ENCODE data around the gene LRRC15.

LRRC15 gene

GRCh38 chr3:194322678-194323211 lies 46.8 kb downstream of the LRRC15 start:
- no peak overlapping the region for H3K4me3 ChIP-seq
- in situ Hi-C loops (cut with MboI; ENCODE audit: low sequenced_read_pairs), result loop anchor here (25.0 kb wide), 2 partner anchors 360 to 660 kb away; no protein-coding TSS in a partner anchor
- DNase-seq (ENCODE audit: low spot score in 2 of 2), result no peak
- no peaks in the 10 kb centered on the region for H3K27me3 ChIP-seq (ENCODE audit: low read depth)
- H3K4me1 ChIP-seq, result peaks cover 16% of the 10 kb centered on the region
- H3K36me3 ChIP-seq (replicated peaks), result no peaks in the 10 kb centered on the region
- peaks cover 9% of the 10 kb centered on the region for H3K9me3 ChIP-seq

- in situ Hi-C loops (cut with MboI; ENCODE audit: low sequenced_read_pairs), result loop anchor here (25.0 kb wide), 2 partner anchors 360 to 660 kb away; no protein-coding TSS in a partner anchor
- DNase-seq (ENCODE audit: low spot score in 2 of 2), result no peak
- peaks cover 9% of the 10 kb centered on the region for H3K9me3 ChIP-seq
- peaks cover 16% of the 10 kb centered on the region for H3K4me1 ChIP-seq
- H3K36me3 ChIP-seq (replicated peaks), result no peaks in the 10 kb centered on the region
- no peak overlapping the region for H3K4me3 ChIP-seq
- no peaks in the 10 kb centered on the region for H3K27me3 ChIP-seq (ENCODE audit: low read depth)
These were observed 47.6 kb downstream of the LRRC15 start for GRCh38 chr3:194321693-194322640.

DNA sequence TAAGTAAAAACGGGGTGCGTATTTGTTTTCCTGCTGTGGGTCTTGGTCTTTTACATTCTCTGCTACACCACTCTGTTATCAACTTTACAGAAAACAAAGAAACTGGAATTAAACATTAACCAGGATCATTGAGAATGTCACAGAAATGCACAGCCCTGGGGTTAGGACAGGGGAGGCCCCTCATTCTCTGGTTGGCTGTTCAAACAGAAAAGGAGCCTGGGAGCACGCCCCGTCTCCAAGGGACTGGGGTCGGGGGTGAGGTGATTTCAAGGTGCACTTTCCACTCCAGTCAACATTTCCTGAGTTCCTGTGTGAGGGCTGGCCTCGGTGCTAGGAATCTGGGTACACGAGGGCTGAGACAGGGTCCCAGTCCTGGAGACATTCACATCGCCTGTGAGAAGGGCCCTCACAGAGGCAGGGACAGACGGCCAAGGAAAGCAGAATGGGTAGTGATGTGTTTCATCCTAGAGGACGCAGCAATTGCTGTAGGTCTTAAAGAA lies 48.7 kb downstream of the LRRC15 start:
- no peaks in the 10 kb centered on the region for H3K36me3 ChIP-seq (replicated peaks)
- H3K9me3 ChIP-seq, result peaks cover 9% of the 10 kb centered on the region
- peaks cover 18% of the 10 kb centered on the region for H3K4me1 ChIP-seq
- H3K4me3 ChIP-seq, result no peak overlapping the region
- no peaks in the 10 kb centered on the region for H3K27me3 ChIP-seq (ENCODE audit: low read depth)
- DNase-seq (ENCODE audit: low spot score in 2 of 2), result no peak
- in situ Hi-C loops (cut with MboI; ENCODE audit: low sequenced_read_pairs), result loop anchor here (25.0 kb wide), 2 partner anchors 358 to 658 kb away; no protein-coding TSS in a partner anchor

DNA sequence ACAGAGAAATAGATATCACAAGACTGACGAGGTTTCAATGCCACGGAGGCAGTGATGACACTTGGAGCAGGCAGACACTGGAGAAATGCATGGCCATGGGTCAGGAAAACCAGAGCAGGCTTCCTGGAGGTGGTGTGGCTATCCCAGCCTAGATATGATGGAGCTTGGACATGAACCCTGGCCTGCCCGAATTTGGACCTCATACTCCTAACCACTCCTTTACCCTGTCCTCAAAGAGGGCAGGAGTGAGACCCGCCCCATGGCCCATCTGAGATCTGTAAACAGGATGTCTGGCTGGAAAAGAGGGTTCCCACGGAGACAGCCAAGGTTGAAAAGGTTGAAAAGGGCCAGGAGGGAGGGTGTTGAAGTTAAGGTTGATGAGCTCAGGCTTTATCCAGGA lies 49.4 kb downstream of the LRRC15 start:
- Histone ChIP-seq H3K4me1 (peaks cover 23% of the 10 kb centered on the region), H3K4me3 (no peak overlapping the region), H3K36me3 (replicated peaks) (no peaks in the 10 kb centered on the region), H3K27me3 (ENCODE audit: low read depth) (no peaks in the 10 kb centered on the region), H3K9me3 (peaks cover 9% of the 10 kb centered on the region)
- in situ Hi-C loops (cut with MboI; ENCODE audit: low sequenced_read_pairs), result loop anchor here (25.0 kb wide), 2 partner anchors 358 to 658 kb away; no protein-coding TSS in a partner anchor
- DNase-seq (ENCODE audit: low spot score in 2 of 2), result no peak

DNA sequence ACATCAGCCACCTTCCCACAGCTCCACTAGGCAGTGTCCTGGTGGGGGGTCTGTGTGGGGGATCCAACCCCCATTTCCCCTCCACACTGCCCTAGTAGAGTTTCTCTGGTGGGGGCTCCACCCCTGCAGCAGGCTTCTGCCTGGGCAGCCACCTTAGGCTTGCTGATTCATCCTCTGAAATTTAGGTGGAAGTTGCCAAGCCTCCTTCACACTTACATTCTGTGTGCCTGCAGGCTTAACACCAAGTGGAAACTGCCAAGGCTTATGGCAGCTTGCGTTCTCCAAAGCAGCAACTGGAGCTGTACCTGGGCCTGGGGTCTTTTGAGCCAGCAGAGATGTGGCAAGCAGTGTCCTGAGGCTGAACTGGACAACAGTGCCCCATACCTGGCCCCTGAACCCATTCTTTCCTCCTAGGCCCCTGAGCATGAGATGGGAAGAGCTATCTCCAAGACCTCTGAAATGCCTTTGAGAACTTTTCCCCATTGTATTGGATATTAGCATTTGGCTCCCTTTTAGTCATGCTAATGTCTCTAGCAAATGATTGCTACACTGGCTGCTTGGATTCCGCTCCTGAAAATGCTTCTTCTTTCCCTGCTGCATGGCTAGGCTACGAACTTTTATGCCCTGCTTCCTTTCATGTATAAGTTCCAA lies 50.9 kb downstream of the LRRC15 start:
- DNase-seq (ENCODE audit: low spot score in 2 of 2), result peak in 1 of 2 experiments; percentile 22
- H3K27me3 ChIP-seq (ENCODE audit: low read depth), result no peaks in the 10 kb centered on the region
- in situ Hi-C loops (cut with MboI; ENCODE audit: low sequenced_read_pairs), result loop anchor here (5.0 to 25.0 kb wide), 4 partner anchors 184 to 656 kb away; partner anchors contain the start of gene HES1
- no peak overlapping the region for H3K4me3 ChIP-seq
- peaks cover 17% of the 10 kb centered on the region for H3K4me1 ChIP-seq
- peaks cover 9% of the 10 kb centered on the region for H3K9me3 ChIP-seq
- H3K36me3 ChIP-seq (replicated peaks), result no peaks in the 10 kb centered on the region

DNA sequence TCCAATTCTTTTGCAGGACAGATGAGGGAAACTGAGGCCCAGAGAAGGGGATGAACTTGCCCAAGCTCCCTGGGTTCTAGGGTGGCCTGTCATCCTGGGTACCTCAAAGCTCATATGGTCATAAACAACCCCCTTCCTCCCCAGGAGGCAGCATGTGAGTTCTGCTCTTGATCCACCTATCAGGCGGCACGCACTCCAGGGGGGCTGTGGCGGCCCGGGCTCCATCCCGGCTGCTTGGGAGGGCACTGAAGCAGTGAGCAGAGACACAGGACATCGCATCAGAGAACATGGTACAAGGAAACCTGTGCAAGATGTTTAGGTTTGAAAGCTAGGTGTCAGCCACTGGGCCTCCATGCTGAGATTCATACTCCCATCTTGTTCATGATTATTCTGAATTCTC lies 52.6 kb downstream of the LRRC15 start:
- Histone ChIP-seq H3K4me1 (peaks cover 15% of the 10 kb centered on the region), H3K27me3 (ENCODE audit: low read depth) (no peaks in the 10 kb centered on the region), H3K9me3 (peaks cover 9% of the 10 kb centered on the region), H3K36me3 (replicated peaks) (no peaks in the 10 kb centered on the region), H3K4me3 (no peak overlapping the region)
- DNase-seq (ENCODE audit: low spot score in 2 of 2), result no peak
- in situ Hi-C loops (cut with MboI; ENCODE audit: low sequenced_read_pairs), result loop anchor here (5.0 to 25.0 kb wide), 4 partner anchors 182 to 655 kb away; partner anchors contain the start of gene HES1

DNA sequence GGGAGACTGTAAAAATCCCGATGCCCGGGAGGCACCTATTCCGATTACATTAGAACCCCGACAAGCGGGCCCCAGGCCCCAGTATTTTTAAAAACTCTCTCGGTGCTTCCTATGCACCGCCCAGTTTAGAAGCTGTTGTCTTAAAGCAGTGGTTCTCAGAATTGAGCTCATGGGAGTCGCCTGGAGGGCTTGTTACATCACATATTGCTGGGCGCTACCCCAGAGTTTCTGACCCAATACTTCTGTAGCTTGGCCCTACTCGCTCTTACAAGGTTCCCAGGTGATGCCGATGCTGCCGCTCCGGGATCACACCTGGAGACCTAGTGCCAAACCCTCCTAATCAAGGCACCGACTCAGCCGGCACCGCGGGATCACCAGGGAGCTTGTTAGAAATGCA lies 53.6 kb downstream of the LRRC15 start:
- in situ Hi-C loops (cut with MboI; ENCODE audit: low sequenced_read_pairs), result loop anchor here (5.0 to 25.0 kb wide), 4 partner anchors 181 to 654 kb away; partner anchors contain the start of gene HES1
- Histone ChIP-seq H3K4me3 (peak overlapping the region; percentile 25; the same call in 1 of the 2 replicates), H3K36me3 (replicated peaks) (no peaks in the 10 kb centered on the region), H3K4me1 (peaks cover 15% of the 10 kb centered on the region), H3K9me3 (peaks cover 9% of the 10 kb centered on the region), H3K27me3 (ENCODE audit: low read depth) (no peaks in the 10 kb centered on the region)
- no peak for DNase-seq (ENCODE audit: low spot score in 2 of 2)

DNA sequence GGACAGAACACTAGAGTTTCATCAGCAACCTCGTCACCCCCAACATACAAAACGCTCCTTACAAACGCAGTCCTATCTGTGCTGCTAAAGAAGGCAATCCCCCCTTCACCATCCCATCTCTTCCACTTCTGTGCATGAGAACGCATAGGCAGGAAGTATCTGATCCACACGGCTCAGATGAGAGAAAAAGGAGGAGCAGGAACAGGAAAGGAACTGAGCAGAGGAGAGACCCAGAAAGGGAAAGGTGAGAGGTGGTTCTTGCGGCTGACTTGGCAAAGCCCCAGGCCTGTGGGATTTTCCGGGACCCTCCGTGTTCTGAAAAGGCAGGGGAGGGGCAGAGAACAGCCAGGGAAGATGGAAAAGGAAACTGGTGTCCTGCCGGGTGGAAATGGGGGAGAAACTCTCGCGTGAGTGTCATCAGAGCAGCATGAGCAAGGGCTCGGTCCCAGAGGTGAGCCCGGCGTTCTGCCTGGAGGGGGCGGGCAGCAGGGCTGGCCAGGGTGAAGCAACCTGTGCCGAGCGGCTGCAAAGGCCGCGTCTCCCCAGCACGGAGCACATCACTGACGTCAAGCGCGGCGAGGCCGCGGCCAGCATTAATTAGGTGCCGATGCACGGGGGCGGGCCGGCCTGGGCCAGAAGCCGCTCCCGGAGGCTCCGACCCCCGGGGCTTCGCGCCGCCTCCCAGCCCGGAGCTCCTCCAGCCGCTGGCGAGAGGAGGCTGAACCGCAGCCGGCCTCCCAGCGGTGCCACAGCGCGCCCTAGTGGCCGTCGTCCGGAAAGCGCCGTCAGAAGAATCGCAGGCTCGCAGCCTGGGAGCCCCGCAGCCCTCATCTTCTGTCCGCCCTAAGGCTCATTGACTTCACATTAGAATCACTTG lies 54.2 kb downstream of the LRRC15 start:
- peak overlapping the region; percentile 25 for H3K4me3 ChIP-seq
- in situ Hi-C loops (cut with MboI; ENCODE audit: low sequenced_read_pairs), result loop anchor here (5.0 to 25.0 kb wide), 4 partner anchors 181 to 653 kb away; partner anchors contain the start of gene HES1
- H3K27me3 ChIP-seq (ENCODE audit: low read depth), result no peaks in the 10 kb centered on the region
- peaks cover 9% of the 10 kb centered on the region for H3K9me3 ChIP-seq
- peaks cover 15% of the 10 kb centered on the region for H3K4me1 ChIP-seq
- H3K36me3 ChIP-seq (replicated peaks), result no peaks in the 10 kb centered on the region
- DNase-seq (ENCODE audit: low spot score in 2 of 2), result peak; percentile 69 to 91

DNA sequence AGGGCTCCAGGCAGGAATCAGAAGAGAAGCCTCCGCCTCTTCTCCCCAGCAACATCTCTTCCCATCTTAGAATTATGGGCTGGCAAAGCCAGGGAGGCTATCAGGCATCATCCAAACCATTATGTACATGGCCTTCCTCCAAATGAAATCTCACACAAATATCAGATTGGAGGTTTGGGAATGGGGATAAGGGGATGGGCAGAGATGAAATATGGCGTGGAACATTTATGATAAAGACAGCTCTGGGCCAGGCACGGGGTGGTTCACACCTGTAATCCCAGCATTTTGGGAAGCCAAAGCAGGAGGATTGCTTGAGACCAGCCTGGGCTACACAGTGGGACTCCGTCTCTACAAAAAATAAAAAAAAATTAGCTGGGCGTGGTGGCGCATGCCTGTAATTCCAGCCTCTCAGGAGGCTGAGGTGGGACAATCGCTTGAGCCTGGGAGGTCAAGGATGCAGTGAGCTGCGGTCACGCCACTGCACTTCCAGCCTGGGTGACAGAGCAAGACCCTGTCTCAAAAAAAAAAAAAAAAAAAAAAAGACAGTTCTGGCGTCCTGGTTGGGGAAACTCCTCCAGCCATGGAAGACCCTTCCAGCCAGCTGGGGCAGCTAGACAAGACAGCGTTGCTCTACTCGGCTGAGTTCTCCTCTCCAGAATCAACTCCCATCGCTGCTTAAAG lies 55.0 kb downstream of the LRRC15 start:
- in situ Hi-C loops (cut with MboI; ENCODE audit: low sequenced_read_pairs), result loop anchor here (5.0 to 25.0 kb wide), 4 partner anchors 180 to 652 kb away; partner anchors contain the start of gene HES1

DNA sequence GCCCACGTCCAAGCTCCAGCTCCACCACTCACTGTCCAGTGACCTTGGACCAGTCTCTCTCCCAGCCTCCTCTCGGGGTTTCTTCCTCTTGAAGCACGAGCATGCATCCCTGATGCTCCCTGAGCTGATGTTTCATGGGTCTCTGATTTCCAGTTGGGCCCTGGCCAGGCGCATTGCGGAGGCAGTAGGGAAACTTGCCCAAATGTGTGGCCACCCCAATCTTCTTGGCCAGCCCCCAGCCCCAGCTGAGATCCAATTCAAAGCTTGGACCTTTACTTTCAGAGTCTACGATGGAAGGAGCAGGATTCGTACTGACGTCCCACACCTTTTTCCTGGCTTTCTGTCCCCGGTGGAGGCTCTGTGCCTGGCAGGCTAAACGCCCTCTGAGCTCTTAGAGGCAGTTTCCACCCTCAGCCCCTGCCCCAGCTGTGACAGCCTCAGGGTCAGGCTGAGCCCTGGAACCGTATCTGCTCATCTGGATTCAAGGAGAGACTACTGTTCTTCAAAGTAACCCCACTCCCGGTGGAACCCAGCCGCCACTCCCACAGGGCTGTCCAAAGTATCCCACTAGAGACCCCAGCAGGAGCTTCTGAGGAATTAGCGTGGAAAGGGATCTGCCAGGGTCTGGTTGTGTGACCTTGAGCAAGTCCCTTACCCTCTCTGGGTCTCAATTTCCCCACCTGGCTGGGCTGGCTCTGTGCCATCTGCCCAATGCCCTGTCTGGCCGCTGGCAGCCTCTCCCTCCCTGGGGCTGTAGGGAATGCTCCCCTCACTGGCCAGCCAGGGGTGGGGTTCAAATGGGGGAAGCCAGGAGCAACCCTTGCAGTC lies 55.8 kb downstream of the LRRC15 start:
- Histone ChIP-seq H3K9me3 (peaks cover 3% of the 10 kb centered on the region), H3K36me3 (replicated peaks) (no peaks in the 10 kb centered on the region), H3K27me3 (ENCODE audit: low read depth) (no peaks in the 10 kb centered on the region), H3K4me1 (peaks cover 13% of the 10 kb centered on the region), H3K4me3 (no peak overlapping the region)
- in situ Hi-C loops (cut with MboI; ENCODE audit: low sequenced_read_pairs), result loop anchor here (10.0 to 25.0 kb wide), 3 partner anchors 179 to 651 kb away; partner anchors contain the start of gene HES1
- no peak for DNase-seq (ENCODE audit: low spot score in 2 of 2)

More for the DNA sequence above, 55.0 kb downstream of the LRRC15 start:
- H3K36me3 ChIP-seq (replicated peaks), result no peaks in the 10 kb centered on the region
- H3K4me1 ChIP-seq, result peaks cover 15% of the 10 kb centered on the region
- DNase-seq (ENCODE audit: low spot score in 2 of 2), result no peak
- H3K9me3 ChIP-seq, result peaks cover 9% of the 10 kb centered on the region
- no peak overlapping the region for H3K4me3 ChIP-seq
- no peaks in the 10 kb centered on the region for H3K27me3 ChIP-seq (ENCODE audit: low read depth)

DNA sequence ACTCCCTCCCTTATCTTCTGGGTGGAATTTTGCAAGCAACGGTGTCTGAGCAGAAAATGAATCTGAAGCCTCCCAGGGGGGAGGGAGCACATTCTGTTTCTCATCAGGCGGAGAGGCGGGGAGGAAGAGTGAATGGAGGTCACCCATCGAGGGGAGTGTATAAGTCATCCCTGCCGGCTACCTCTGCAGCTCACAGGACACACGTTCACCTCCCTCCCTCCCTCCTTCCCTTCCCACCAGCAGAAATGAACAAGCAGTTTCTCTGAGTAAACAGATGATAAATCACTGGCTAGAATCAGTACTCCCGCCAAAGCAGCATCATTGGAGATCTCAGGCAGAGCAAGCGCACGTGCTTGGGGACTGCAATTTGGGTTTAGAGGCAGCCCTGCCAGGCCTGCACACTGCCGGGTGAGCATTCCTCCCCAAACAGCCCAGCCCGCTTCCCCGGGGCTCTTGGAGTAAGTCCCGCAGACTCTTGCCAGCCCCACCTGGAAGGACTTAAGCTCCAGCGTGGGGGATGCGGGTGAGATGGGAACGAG lies 56.7 kb downstream of the LRRC15 start:
- no peak overlapping the region for H3K4me3 ChIP-seq
- H3K36me3 ChIP-seq (replicated peaks), result no peaks in the 10 kb centered on the region
- no peaks in the 10 kb centered on the region for H3K9me3 ChIP-seq
- in situ Hi-C loops (cut with MboI; ENCODE audit: low sequenced_read_pairs), result loop anchor here (10.0 to 25.0 kb wide), 3 partner anchors 178 to 651 kb away; partner anchors contain the start of gene HES1
- no peaks in the 10 kb centered on the region for H3K27me3 ChIP-seq (ENCODE audit: low read depth)
- peaks cover 10% of the 10 kb centered on the region for H3K4me1 ChIP-seq
- DNase-seq (ENCODE audit: low spot score in 2 of 2), result no peak

Data from HAP-1 (cell line).